ENCODE data around the gene GNG5. TPM values are rescaled to one million over a fixed set of nuclear protein-coding genes. Genes with fewer than 3 reads are reported as not detected.

GNG5 gene
- total RNA-seq (36.0 and 41.6 TPM in 2 replicates), polyA plus RNA-seq (35.4 and 39.0 TPM in 2 replicates), polyA minus RNA-seq (10.0 and 23.2 TPM in 2 replicates)
- total RNA-seq (2013) = 24.7 TPM

DNA sequence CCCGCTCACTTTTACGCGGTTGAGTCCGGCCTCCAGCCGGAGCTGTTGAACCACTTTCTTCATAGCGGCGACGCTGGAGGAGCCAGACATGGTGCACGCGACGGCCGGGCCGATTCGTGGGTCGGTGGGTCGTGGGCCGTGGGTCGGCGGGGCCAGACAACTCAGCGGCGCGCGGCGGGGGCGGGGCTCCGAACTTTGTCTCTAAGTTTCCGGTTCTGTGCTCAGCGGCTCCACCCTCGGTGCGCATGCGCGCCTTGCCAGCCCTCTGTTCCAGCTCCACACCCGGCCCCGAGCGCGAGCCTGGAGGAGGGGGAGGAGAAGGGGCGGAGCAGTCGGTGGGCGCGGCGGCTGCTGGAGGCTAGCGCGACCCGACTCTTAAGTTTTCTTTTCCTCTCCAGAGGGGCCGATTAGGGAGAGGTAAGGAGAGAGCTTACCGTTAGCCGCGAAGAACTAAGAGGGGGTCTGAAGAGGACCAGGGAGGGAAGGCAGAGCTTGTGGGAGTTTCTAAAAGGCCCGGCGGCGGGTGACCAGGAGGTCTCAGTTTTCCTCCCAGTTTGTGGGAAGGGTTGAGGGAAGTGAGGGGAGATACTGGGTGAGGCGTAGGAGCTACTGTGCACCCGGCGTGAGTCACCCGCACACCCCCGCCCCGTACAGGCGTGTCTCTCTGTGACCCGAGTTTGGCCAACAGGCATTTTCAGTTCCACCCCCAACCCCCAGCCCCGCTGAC lies at the start of gene GNG5, which contains the start of gene SPATA1:
Gene GNG5, minus strand, starts transcription at position 580 of the 727 bp plus-strand sequence. Its CDS starts 490 bp downstream, at position 90.
Gene SPATA1, plus strand, starts transcription at position 385 of the 727 bp plus-strand sequence. CDS start 9,974 bp downstream, outside the sequence.
- peak; percentile 88 for ATAC-seq (ENCODE audit: low read depth)
- CTCF ChIA-PET = interaction anchor here (0.5 to 2.2 kb wide), 8 partner anchors 11 to 758 kb away, joined by 3 to 11 read pairs (median 4); partner anchors contain the start of gene CTBS
- H3K36me3 ChIP-seq (replicated peaks in 1 of 2; ENCODE audit: control extremely low read depth in 1 of 2, control insufficient read depth in 1 of 2, extremely low read depth in 1 of 2, insufficient read depth in 2 of 2, low read length in 1 of 2) = peaks cover 0 to 2% of the 10 kb centered on the region in 2 experiments
- H3K4me3 Mint-ChIP-seq = peak within 1 kb of the TSS; percentile 95
- no peaks in the 10 kb centered on the region for H3K9me3 Mint-ChIP-seq (ENCODE audit: insufficient read depth)
- intact Hi-C loops (cut with micrococcal nuclease) = loop anchor here (1.0 to 10.0 kb wide), 11 partner anchors 27 to 771 kb away; partner anchors contain the start of genes BCL10, CTBS, PRKACB and RPF1
- H3K27me3 ChIP-seq (replicated peaks in 1 of 4; ENCODE audit: control extremely low read depth in 1 of 4, control insufficient read depth in 3 of 4, insufficient read depth in 4 of 4, low read length in 3 of 4) = no peaks in the 10 kb centered on the region
- peak within 1 kb of the TSS; percentile 82 to 89 for H3K27ac ChIP-seq (ENCODE audit: low read length in 2 of 2)
- no peaks in the 10 kb centered on the region for H3K27me3 Mint-ChIP-seq
- H3K4me3 ChIP-seq (ENCODE audit: control extremely low read depth in 1 of 5, extremely low read depth in 1 of 5, insufficient read depth in 1 of 5, low read depth in 2 of 5, low read length in 4 of 5) = peak within 1 kb of the TSS; percentile 82 to 98 (median 90)
- peak within 1 kb of the TSS; percentile 73 for H3K9ac ChIP-seq (ENCODE audit: low read length)
- H3K4me1 Mint-ChIP-seq = peaks cover 35% of the 10 kb centered on the region
- peak; percentile 98 for DNase-seq
- no peak for TF ChIP-seq EZH2 (IDR thresholded peaks at IDR 0.05; ENCODE audit: borderline replicate concordance, insufficient read depth, low read depth, low read length, poor library complexity, severe bottlenecking)
- TF ChIP-seq, protein P1, sequence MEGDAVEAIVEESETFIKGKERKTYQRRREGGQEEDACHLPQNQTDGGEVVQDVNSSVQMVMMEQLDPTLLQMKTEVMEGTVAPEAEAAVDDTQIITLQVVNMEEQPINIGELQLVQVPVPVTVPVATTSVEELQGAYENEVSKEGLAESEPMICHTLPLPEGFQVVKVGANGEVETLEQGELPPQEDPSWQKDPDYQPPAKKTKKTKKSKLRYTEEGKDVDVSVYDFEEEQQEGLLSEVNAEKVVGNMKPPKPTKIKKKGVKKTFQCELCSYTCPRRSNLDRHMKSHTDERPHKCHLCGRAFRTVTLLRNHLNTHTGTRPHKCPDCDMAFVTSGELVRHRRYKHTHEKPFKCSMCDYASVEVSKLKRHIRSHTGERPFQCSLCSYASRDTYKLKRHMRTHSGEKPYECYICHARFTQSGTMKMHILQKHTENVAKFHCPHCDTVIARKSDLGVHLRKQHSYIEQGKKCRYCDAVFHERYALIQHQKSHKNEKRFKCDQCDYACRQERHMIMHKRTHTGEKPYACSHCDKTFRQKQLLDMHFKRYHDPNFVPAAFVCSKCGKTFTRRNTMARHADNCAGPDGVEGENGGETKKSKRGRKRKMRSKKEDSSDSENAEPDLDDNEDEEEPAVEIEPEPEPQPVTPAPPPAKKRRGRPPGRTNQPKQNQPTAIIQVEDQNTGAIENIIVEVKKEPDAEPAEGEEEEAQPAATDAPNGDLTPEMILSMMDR (IDR thresholded peaks at IDR 0.05) = no peak
- POLR2A ChIA-PET = interaction anchor here (0.9 to 2.7 kb wide), 6 partner anchors 26 to 770 kb away, joined by 3 to 41 read pairs (median 7); partner anchors contain the start of genes BCL10, CTBS, PRKACB and RPF1
- 1% methylated on average over 55 of the region's 60 CpGs for WGBS (ENCODE audit: insufficient coverage)
- peaks cover 45% of the 10 kb centered on the region for H3K79me2 ChIP-seq (ENCODE audit: control insufficient read depth, insufficient read depth, low read length)
- H4K20me1 ChIP-seq (ENCODE audit: control insufficient read depth, insufficient read depth, low read length, poor library complexity, severe bottlenecking) = peaks cover 7% of the 10 kb centered on the region
- H3K4me1 ChIP-seq (ENCODE audit: control insufficient read depth in 2 of 2, insufficient read depth in 2 of 2, low read length in 2 of 2) = peaks cover 23 to 27% of the 10 kb centered on the region in 2 donors
- peaks cover 0 to 7% (median 0%) of the 10 kb centered on the region in 3 donors for H3K9me3 ChIP-seq (ENCODE audit: control extremely low read depth in 1 of 3, control insufficient read depth in 2 of 3, insufficient read depth in 1 of 3, low read length in 2 of 3)
- H3K4me2 ChIP-seq (replicated peaks; ENCODE audit: low read depth, low read length, poor library complexity, severe bottlenecking) = peak within 1 kb of the TSS; percentile 84
- H3K27ac Mint-ChIP-seq = peak within 1 kb of the TSS; percentile 98
- H2AFZ ChIP-seq (ENCODE audit: insufficient read depth, low read depth, low read length, poor library complexity, severe bottlenecking) = peak within 1 kb of the TSS; percentile 84

DNA sequence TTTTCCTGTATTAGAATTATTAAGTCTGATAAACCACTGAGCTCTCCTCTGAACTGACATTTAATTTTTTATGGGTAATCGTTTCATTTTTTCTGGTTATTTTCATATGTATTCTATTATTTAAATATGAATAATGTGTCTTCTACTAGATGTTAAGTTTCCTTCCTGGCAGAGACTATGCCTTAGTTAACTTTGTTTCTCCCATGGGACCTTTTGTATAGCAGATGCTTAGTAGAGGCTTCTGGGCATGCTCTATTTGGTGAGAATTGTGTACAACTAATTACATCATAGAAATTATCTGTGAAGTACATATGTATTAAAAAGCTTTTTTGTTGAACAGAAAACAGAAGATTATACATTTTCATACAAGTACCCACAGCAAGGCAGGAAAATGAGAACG lies 44.4 kb upstream of the GNG5 start:
- POLR2A ChIA-PET = no interaction called here

More for the DNA sequence above, 44.4 kb upstream of the GNG5 start:
- Mint-ChIP-seq H3K4me3 (no peak overlapping the region), H3K27me3 (no peaks in the 10 kb centered on the region), H3K9me3 (ENCODE audit: insufficient read depth) (no peaks in the 10 kb centered on the region), H3K4me1 (no peaks in the 10 kb centered on the region), H3K27ac (no peak overlapping the region)
- no peaks in the 10 kb centered on the region for H3K9me3 ChIP-seq (ENCODE audit: control extremely low read depth in 1 of 3, control insufficient read depth in 2 of 3, insufficient read depth in 1 of 3, low read length in 2 of 3)
- no peak overlapping the region for H3K9ac ChIP-seq (ENCODE audit: low read length)
- H3K79me2 ChIP-seq (ENCODE audit: control insufficient read depth, insufficient read depth, low read length) = no peaks in the 10 kb centered on the region
- no peaks in the 10 kb centered on the region for H4K20me1 ChIP-seq (ENCODE audit: control insufficient read depth, insufficient read depth, low read length, poor library complexity, severe bottlenecking)
- H3K4me2 ChIP-seq (replicated peaks; ENCODE audit: low read depth, low read length, poor library complexity, severe bottlenecking) = no peak overlapping the region
- no CpG with 5 or more reads among the region's 2 CpGs for WGBS (ENCODE audit: insufficient coverage)
- CTCF ChIA-PET = no interaction called here
- intact Hi-C loops (cut with micrococcal nuclease) = no loop called here
- DNase-seq (no peak), ATAC-seq (ENCODE audit: low read depth) (no peak)
- H3K36me3 ChIP-seq (replicated peaks in 1 of 2; ENCODE audit: control extremely low read depth in 1 of 2, control insufficient read depth in 1 of 2, extremely low read depth in 1 of 2, insufficient read depth in 2 of 2, low read length in 1 of 2) = peaks cover 2 to 3% of the 10 kb centered on the region in 2 experiments
- H3K27me3 ChIP-seq (replicated peaks in 1 of 4; ENCODE audit: control extremely low read depth in 1 of 4, control insufficient read depth in 3 of 4, insufficient read depth in 4 of 4, low read length in 3 of 4) = no peaks in the 10 kb centered on the region
- no peak overlapping the region for H2AFZ ChIP-seq (ENCODE audit: insufficient read depth, low read depth, low read length, poor library complexity, severe bottlenecking)
- TF ChIP-seq, protein P1 (IDR thresholded peaks at IDR 0.05) = no peak
- TF ChIP-seq EZH2 (IDR thresholded peaks at IDR 0.05; ENCODE audit: borderline replicate concordance, insufficient read depth, low read depth, low read length, poor library complexity, severe bottlenecking) = no peak
- no peak overlapping the region for H3K27ac ChIP-seq (ENCODE audit: low read length in 2 of 2)
- H3K4me1 ChIP-seq (ENCODE audit: control insufficient read depth in 2 of 2, insufficient read depth in 2 of 2, low read length in 2 of 2) = no peaks in the 10 kb centered on the region
- H3K4me3 ChIP-seq (ENCODE audit: control extremely low read depth in 1 of 5, extremely low read depth in 1 of 5, insufficient read depth in 1 of 5, low read depth in 2 of 5, low read length in 4 of 5) = no peak overlapping the region

All from B cell (primary cell).